Measurements from ENCODE around the gene IQSEC1.

The IQSEC1 gene

GRCh38 chr3:13085081-13085845 is 12.0 kb upstream of the IQSEC1 start:
- FAIRE-seq = no peak

- no peak for FAIRE-seq
These were observed 10.7 kb upstream of the IQSEC1 start for GRCh38 chr3:13083898-13084297.

GRCh38 chr3:13083254-13083653 is 10.0 kb upstream of the IQSEC1 start:
- FAIRE-seq = no peak

GRCh38 chr3:13082677-13083076 is 9.4 kb upstream of the IQSEC1 start:
- no peak for FAIRE-seq

- no peak for FAIRE-seq
These were observed 8.6 kb upstream of the IQSEC1 start for GRCh38 chr3:13081603-13082360.

- FAIRE-seq = no peak
These were observed 7.4 kb upstream of the IQSEC1 start for GRCh38 chr3:13080591-13080990.

GRCh38 chr3:13080026-13080425 is 6.8 kb upstream of the IQSEC1 start:
- no peak for FAIRE-seq

- no peak for FAIRE-seq
These were observed 6.3 kb upstream of the IQSEC1 start for GRCh38 chr3:13079510-13079909.

GRCh38 chr3:13079051-13079450 is 5.8 kb upstream of the IQSEC1 start:
- FAIRE-seq = no peak

GRCh38 chr3:13078163-13078905 is 5.1 kb upstream of the IQSEC1 start:
- no peak for FAIRE-seq

GRCh38 chr3:13077431-13078162 is 4.4 kb upstream of the IQSEC1 start:
- no peak for FAIRE-seq

- no peak for FAIRE-seq
These were observed 2.9 kb upstream of the IQSEC1 start for GRCh38 chr3:13075986-13076654.

GRCh38 chr3:13075318-13075717 is 2.1 kb upstream of the IQSEC1 start:
- FAIRE-seq = no peak

- FAIRE-seq = no peak
These were observed 762 bp upstream of the IQSEC1 start for GRCh38 chr3:13074006-13074375.

GRCh38 chr3:13072600-13073325 is 466 bp downstream of the IQSEC1 start:
- no peak for FAIRE-seq

GRCh38 chr3:13072239-13072599 is 1.0 kb downstream of the IQSEC1 start:
- no peak for FAIRE-seq

GRCh38 chr3:13071695-13072094 is 1.5 kb downstream of the IQSEC1 start:
- FAIRE-seq = no peak

GRCh38 chr3:13070391-13071070 is 2.7 kb downstream of the IQSEC1 start:
- no peak for FAIRE-seq

- no peak for FAIRE-seq
These were observed 3.7 kb downstream of the IQSEC1 start for GRCh38 chr3:13069495-13069894.

GRCh38 chr3:13068269-13069010 is 4.8 kb downstream of the IQSEC1 start:
- no peak for FAIRE-seq

Data from G401.6 (cell line).